IMR-90 (cell line): ENCODE data around the gene HPSE. TPM values are rescaled to one million over a fixed set of nuclear protein-coding genes. Genes with fewer than 3 reads are reported as not detected.

Experiments
- ATAC-seq: fragments of 200-7000 bp; cut with Tn5 transposase; 2 replicates; pipeline ENCODE4 v1.9.1; 2020; ENCODE audit warnings: low read depth, mild to moderate bottlenecking, moderate library complexity
- BruUV-seq: library from RNA; stranded (reverse); fragments of 400-500 nt; replicated peaks from 2 replicates; lab custom pipeline; 2021; lab: Mats Ljungman, UMichigan
- CTCF ChIA-PET: fragments of 300-600 bp; formaldehyde crosslinking; extraction: SDS; loops from one replicate; lab custom pipeline; 2021; ENCODE audit warnings: antibody characterized with exemption; lab: Yijun Ruan, JAX
- POLR2A ChIA-PET: fragments of 300-600 bp; sonication (Branson Sonifier 250); formaldehyde crosslinking; loops from one replicate; lab custom pipeline; 2022; ENCODE audit warnings: antibody characterized with exemption; ENCODE audit not compliant: unreplicated experiment; lab: Charles Lee
- DNase-seq: peaks from one replicate; pipeline ENCODE4 v3.0.0; 2013
- H2AFZ ChIP-seq: replicated peaks from 2 replicates; pipeline ENCODE3; 2013; ENCODE audit warnings: low read length, mild to moderate bottlenecking; ENCODE audit not compliant: poor library complexity
- H2AK5ac ChIP-seq: 2 replicates; pipeline ENCODE4 v1.6.1; 2013; ENCODE audit warnings: low read depth, low read length, inconsistent platforms
- H2AK9ac ChIP-seq: replicated peaks from 2 replicates; pipeline ENCODE3; 2013; ENCODE audit warnings: mild to moderate bottlenecking, low read depth, low read length, moderate library complexity; ENCODE audit not compliant: poor library complexity
- H2BK120ac ChIP-seq: 2 replicates; pipeline ENCODE4 v1.6.1; 2013; ENCODE audit warnings: low read depth, low read length, inconsistent platforms
- H2BK15ac ChIP-seq: 3 replicates; pipeline ENCODE4 v1.6.1; 2013; ENCODE audit warnings: low read depth, low read length, inconsistent platforms
- H2BK20ac ChIP-seq: 2 replicates; pipeline ENCODE4 v1.6.1; 2013; ENCODE audit warnings: low read depth, mild to moderate bottlenecking, inconsistent platforms, low read length, moderate library complexity
- H2BK5ac ChIP-seq: 2 replicates; pipeline ENCODE4 v1.6.1; 2013; ENCODE audit warnings: mild to moderate bottlenecking, low read depth, low read length, inconsistent platforms; ENCODE audit not compliant: poor library complexity, severe bottlenecking
- H3K14ac ChIP-seq: replicated peaks from 2 replicates; pipeline ENCODE4 v1.6.1; 2013; ENCODE audit warnings: low read depth, low read length, inconsistent platforms
- H3K18ac ChIP-seq: 2 replicates; pipeline ENCODE4 v1.6.1; 2013; ENCODE audit warnings: low read depth, low read length, control low read depth
- H3K23ac ChIP-seq: 2 replicates; pipeline ENCODE4 v1.6.1; 2013; ENCODE audit warnings: low read depth, low read length, inconsistent platforms
- H3K27ac ChIP-seq: 2 replicates; pipeline ENCODE4 v1.5.1; 2013; ENCODE audit warnings: mild to moderate bottlenecking, control low read depth, low read length; ENCODE audit not compliant: insufficient read depth
- H3K27me3 ChIP-seq: 2 replicates; pipeline ENCODE4 v1.6.1; 2013; ENCODE audit warnings: low read length; ENCODE audit not compliant: control insufficient read depth, insufficient read depth
- H3K36me3 ChIP-seq: 2 replicates; pipeline ENCODE4 v1.6.1; 2013; ENCODE audit warnings: low read length, mixed read lengths; ENCODE audit not compliant: control insufficient read depth, insufficient read depth
- H3K4ac ChIP-seq: 2 replicates; pipeline ENCODE4 v1.6.1; 2013; ENCODE audit warnings: low read depth, low read length, inconsistent platforms
- H3K4me1 ChIP-seq: 2 replicates; pipeline ENCODE4 v1.6.1; 2013; ENCODE audit warnings: low read length, mixed read lengths; ENCODE audit not compliant: control insufficient read depth, insufficient read depth
- H3K4me2 ChIP-seq: 2 replicates; pipeline ENCODE4 v1.6.1; 2013; ENCODE audit warnings: low read depth, mild to moderate bottlenecking, control low read depth, low read length, moderate library complexity
- H3K4me3 ChIP-seq: 2 replicates; pipeline ENCODE4 v1.5.1; 2013; ENCODE audit warnings: low read depth, mild to moderate bottlenecking, control low read depth, low read length, moderate library complexity; ENCODE audit not compliant: insufficient read depth
- H3K56ac ChIP-seq: 2 replicates; pipeline ENCODE4 v1.6.1; 2013; ENCODE audit warnings: low read length, inconsistent platforms; ENCODE audit not compliant: insufficient read depth; ENCODE audit errors: extremely low read depth
- H3K79me1 ChIP-seq, 2 experiments: 2 replicates each; pipeline ENCODE4 v1.6.1; 2013; ENCODE audit warnings: low read length in 2 of 2, inconsistent platforms in 1 of 2, low read depth in 1 of 2
- H3K9ac ChIP-seq: 2 replicates; pipeline ENCODE4 v1.6.1; 2013; ENCODE audit warnings: low read depth, low read length, control low read depth
- H3K9me1 ChIP-seq: 2 replicates; pipeline ENCODE4 v1.6.1; 2013; ENCODE audit warnings: low read length, inconsistent platforms; ENCODE audit not compliant: insufficient read depth
- H3K9me3 ChIP-seq: 2 replicates; pipeline ENCODE4 v1.6.1; 2013; ENCODE audit warnings: low read length; ENCODE audit not compliant: control insufficient read depth, insufficient read depth
- H4K20me1 ChIP-seq: 2 replicates; pipeline ENCODE4 v1.6.1; 2013; ENCODE audit warnings: low read length, inconsistent platforms; ENCODE audit not compliant: insufficient read depth
- H4K5ac ChIP-seq: 2 replicates; pipeline ENCODE4 v1.6.1; 2013; ENCODE audit warnings: mild to moderate bottlenecking, low read depth, low read length, control low read depth
- H4K8ac ChIP-seq, 2 experiments: 2 replicates each; pipeline ENCODE4 v1.6.1; 2013; ENCODE audit warnings: low read depth in 2 of 2, low read length in 2 of 2, control low read depth in 1 of 2, inconsistent platforms in 1 of 2
- H4K91ac ChIP-seq: 2 replicates; pipeline ENCODE4 v1.6.1; 2013; ENCODE audit warnings: low read depth, low read length, inconsistent platforms; ENCODE audit not compliant: insufficient read depth
- BHLHE40 ChIP-seq: fragments of 150-350 bp; IDR thresholded peaks from 2 replicates; pipeline ENCODE4 v1.6.1; 2016; ENCODE audit warnings: mild to moderate bottlenecking, low read depth, low read length
- CEBPB ChIP-seq: IDR thresholded peaks from 2 replicates; pipeline ENCODE4 v1.6.1; 2012; ENCODE audit warnings: low read depth, low read length, improper control_type of control experiment
- CHD1 ChIP-seq: IDR thresholded peaks from 2 replicates; pipeline ENCODE4 v1.6.1; 2012; ENCODE audit warnings: low read depth, low read length, improper control_type of control experiment
- FOS ChIP-seq: fragments of 150-350 bp; IDR thresholded peaks from 2 replicates; pipeline ENCODE4 v1.6.1; 2016; ENCODE audit warnings: low read depth, low read length
- MAFK ChIP-seq: IDR thresholded peaks from 2 replicates; pipeline ENCODE4 v1.6.1; 2012; ENCODE audit warnings: low read depth, low read length, improper control_type of control experiment
- MAZ ChIP-seq: IDR thresholded peaks from 2 replicates; pipeline ENCODE4 v1.6.1; 2012; ENCODE audit warnings: low read depth, mild to moderate bottlenecking, low read length, improper control_type of control experiment, moderate library complexity, borderline replicate concordance
- MXI1 ChIP-seq: IDR thresholded peaks from 2 replicates; pipeline ENCODE4 v1.6.1; 2012; ENCODE audit warnings: low read depth, mild to moderate bottlenecking, low read length, moderate library complexity, borderline replicate concordance
- NFE2L2 ChIP-seq: fragments of 150-350 bp; IDR thresholded peaks from 2 replicates; pipeline ENCODE4 v1.6.1; 2016; ENCODE audit warnings: low read depth, mild to moderate bottlenecking, low read length
- POLR2A ChIP-seq: IDR thresholded peaks from 2 replicates; pipeline ENCODE4 v1.6.1; 2012; ENCODE audit warnings: mild to moderate bottlenecking, low read depth, low read length
- RAD21 ChIP-seq: IDR thresholded peaks from 2 replicates; pipeline ENCODE4 v1.6.1; 2012; ENCODE audit warnings: low read length, improper control_type of control experiment
- RCOR1 ChIP-seq: IDR thresholded peaks from 2 replicates; pipeline ENCODE4 v1.6.1; 2012; ENCODE audit warnings: mild to moderate bottlenecking, low read length, improper control_type of control experiment; ENCODE audit not compliant: insufficient replicate concordance
- RFX5 ChIP-seq: IDR thresholded peaks from 2 replicates; pipeline ENCODE4 v1.8.0; 2012; ENCODE audit warnings: low read depth, mild to moderate bottlenecking, low read length, moderate library complexity
- SMC3 ChIP-seq: fragments of 150-350 bp; IDR thresholded peaks from 2 replicates; pipeline ENCODE4 v1.6.1; 2016; ENCODE audit warnings: low read depth, mild to moderate bottlenecking, antibody characterized with exemption, low read length, moderate library complexity
- WGBS, 2 experiments: methylation state at CpG; one replicate each; pipeline versions ENCODE4 v1.1.5 to v1.1.7; 2013; ENCODE audit warnings: missing lambda C conversion rate in 2 of 2; ENCODE audit not compliant: insufficient read length in 1 of 2; ENCODE audit errors: extremely low coverage in 2 of 2; 5-methylcytosine and 5-hydroxymethylcytosine counted together
- dilution Hi-C: fragments of 300-500 bp; cut with HindIII; formaldehyde crosslinking; loops from one replicate; pipeline ENCODE4 v1.14.3; 2018; ENCODE audit warnings: low sequenced_read_pairs; ENCODE audit not compliant: unreplicated experiment
- in situ Hi-C: fragments of 300-500 bp; cut with MboI; formaldehyde crosslinking; loops from 3 replicates; pipeline ENCODE4 v1.14.3; 2019; ENCODE audit warnings: low sequenced_read_pairs, inconsistent platforms, mixed read lengths
- intact Hi-C: fragments of 100-400 bp; cut with micrococcal nuclease; formaldehyde crosslinking; loops from 2 replicates; pipeline ENCODE4 v1.10.0; 2022
- polyA plus RNA-seq, 3 experiments: library from polyadenylated mRNA; depleted of rRNA; stranded (reverse); fragments of >200 nt; gene quantifications; 2 replicates each; pipeline ENCODE4 v1.2.3, GENCODE V29; 2012; ENCODE audit warnings: low replicate concordance in 1 of 3
- total RNA-seq: library from RNA; depleted of rRNA; stranded (reverse); fragments of >200 nt; gene quantifications from 2 replicates; pipeline ENCODE4 v1.2.3, GENCODE V29; 2012
- TF ChIP-seq, protein P1 (sequence below): fragments of 150-350 bp; IDR thresholded peaks from 2 replicates; pipeline ENCODE4 v1.6.1; 2017; ENCODE audit warnings: mild to moderate bottlenecking, antibody characterized with exemption, low read length, low read depth
- TF ChIP-seq, protein P2 (sequence below): conservative IDR thresholded peaks from 2 replicates; pipeline ENCODE4 v1.5.1; 2012; ENCODE audit warnings: mild to moderate bottlenecking, low read depth, low read length, improper control_type of control experiment
- TF ChIP-seq, protein P3 (sequence below): fragments of 150-350 bp; IDR thresholded peaks from 2 replicates; pipeline ENCODE4 v1.6.1; 2016; ENCODE audit warnings: low read depth, mild to moderate bottlenecking, low read length, moderate library complexity, borderline replicate concordance

Gene HPSE
- total and polyA plus RNA-seq, 2 of the 4 experiments (the other 2 are of a cell fraction): under 0.01 to 0.09 TPM

DNA sequence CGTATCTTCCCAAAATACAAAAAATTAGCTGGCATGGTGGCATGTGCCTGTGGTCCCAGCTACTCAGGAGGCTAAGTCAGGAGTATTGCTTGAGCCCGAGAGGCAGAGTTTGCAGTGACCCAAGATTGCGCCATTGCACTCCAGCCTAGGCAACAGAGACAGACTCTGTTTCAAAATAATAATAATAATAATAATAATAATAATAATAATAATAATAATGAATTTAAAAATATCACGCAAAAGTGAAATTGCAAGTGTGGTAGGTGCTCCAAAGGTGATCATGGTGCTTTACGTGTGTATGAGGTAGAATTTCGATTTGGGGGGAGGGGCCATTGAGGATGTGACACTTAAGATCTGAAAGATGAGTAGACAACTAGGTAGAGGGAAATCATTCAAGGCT lies 4.9 kb upstream of the HPSE start:
- no peaks in the 10 kb centered on the region for H3K79me1 ChIP-seq

More for the DNA sequence above, 4.9 kb upstream of the HPSE start:
- no peak overlapping the region for H2AK9ac ChIP-seq
- CTCF ChIA-PET: no interaction called here
- no peak overlapping the region for H3K27ac ChIP-seq
- no peak overlapping the region for H2BK20ac ChIP-seq
- H2AK5ac ChIP-seq: no peak overlapping the region
- no peaks in the 10 kb centered on the region for H3K36me3 ChIP-seq
- in situ Hi-C loops (no loop called here), intact Hi-C loops (no loop called here), dilution Hi-C loops (no loop called here)
- no peak overlapping the region for H2BK120ac ChIP-seq
- H4K91ac ChIP-seq: no peak overlapping the region
- H4K8ac ChIP-seq: no peak overlapping the region
- peaks cover 2% of the 10 kb centered on the region for H3K9me3 ChIP-seq
- no peaks in the 10 kb centered on the region; the same call in 1 of the 2 replicates for H3K9me1 ChIP-seq
- no peak overlapping the region for H3K4ac ChIP-seq
- H2AFZ ChIP-seq: no peak overlapping the region
- POLR2A ChIA-PET: no interaction called here
- H3K27me3 ChIP-seq: peaks cover 19% of the 10 kb centered on the region
- H3K14ac ChIP-seq: no peak overlapping the region
- DNase-seq (no peak), ATAC-seq (no peak)
- H3K4me1 ChIP-seq: no peaks in the 10 kb centered on the region
- no peak overlapping the region for H4K5ac ChIP-seq
- TF ChIP-seq FOS (no peak), MXI1 (no peak), RFX5 (no peak), SMC3 (no peak), CHD1 (no peak), CEBPB (no peak), RCOR1 (no peak), POLR2A (no peak), MAFK (no peak), BHLHE40 (no peak), NFE2L2 (no peak), MAZ (no peak), RAD21 (no peak)
- TF ChIP-seq, protein P1, sequence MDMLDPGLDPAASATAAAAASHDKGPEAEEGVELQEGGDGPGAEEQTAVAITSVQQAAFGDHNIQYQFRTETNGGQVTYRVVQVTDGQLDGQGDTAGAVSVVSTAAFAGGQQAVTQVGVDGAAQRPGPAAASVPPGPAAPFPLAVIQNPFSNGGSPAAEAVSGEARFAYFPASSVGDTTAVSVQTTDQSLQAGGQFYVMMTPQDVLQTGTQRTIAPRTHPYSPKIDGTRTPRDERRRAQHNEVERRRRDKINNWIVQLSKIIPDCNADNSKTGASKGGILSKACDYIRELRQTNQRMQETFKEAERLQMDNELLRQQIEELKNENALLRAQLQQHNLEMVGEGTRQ: no peak
- TF ChIP-seq, protein P2, sequence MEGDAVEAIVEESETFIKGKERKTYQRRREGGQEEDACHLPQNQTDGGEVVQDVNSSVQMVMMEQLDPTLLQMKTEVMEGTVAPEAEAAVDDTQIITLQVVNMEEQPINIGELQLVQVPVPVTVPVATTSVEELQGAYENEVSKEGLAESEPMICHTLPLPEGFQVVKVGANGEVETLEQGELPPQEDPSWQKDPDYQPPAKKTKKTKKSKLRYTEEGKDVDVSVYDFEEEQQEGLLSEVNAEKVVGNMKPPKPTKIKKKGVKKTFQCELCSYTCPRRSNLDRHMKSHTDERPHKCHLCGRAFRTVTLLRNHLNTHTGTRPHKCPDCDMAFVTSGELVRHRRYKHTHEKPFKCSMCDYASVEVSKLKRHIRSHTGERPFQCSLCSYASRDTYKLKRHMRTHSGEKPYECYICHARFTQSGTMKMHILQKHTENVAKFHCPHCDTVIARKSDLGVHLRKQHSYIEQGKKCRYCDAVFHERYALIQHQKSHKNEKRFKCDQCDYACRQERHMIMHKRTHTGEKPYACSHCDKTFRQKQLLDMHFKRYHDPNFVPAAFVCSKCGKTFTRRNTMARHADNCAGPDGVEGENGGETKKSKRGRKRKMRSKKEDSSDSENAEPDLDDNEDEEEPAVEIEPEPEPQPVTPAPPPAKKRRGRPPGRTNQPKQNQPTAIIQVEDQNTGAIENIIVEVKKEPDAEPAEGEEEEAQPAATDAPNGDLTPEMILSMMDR: no peak
- TF ChIP-seq, protein P3, sequence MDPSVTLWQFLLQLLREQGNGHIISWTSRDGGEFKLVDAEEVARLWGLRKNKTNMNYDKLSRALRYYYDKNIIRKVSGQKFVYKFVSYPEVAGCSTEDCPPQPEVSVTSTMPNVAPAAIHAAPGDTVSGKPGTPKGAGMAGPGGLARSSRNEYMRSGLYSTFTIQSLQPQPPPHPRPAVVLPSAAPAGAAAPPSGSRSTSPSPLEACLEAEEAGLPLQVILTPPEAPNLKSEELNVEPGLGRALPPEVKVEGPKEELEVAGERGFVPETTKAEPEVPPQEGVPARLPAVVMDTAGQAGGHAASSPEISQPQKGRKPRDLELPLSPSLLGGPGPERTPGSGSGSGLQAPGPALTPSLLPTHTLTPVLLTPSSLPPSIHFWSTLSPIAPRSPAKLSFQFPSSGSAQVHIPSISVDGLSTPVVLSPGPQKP: no peak
- no peak overlapping the region for H3K18ac ChIP-seq
- no peak overlapping the region for H3K4me3 ChIP-seq
- H2BK15ac ChIP-seq: no peak overlapping the region
- H3K4me2 ChIP-seq: no peak overlapping the region
- BruUV-seq: no TSS peak
- H3K56ac ChIP-seq: no peak overlapping the region
- no peaks in the 10 kb centered on the region for H4K20me1 ChIP-seq
- no peak overlapping the region for H2BK5ac ChIP-seq
- no peak overlapping the region for H3K23ac ChIP-seq
- no peak overlapping the region for H3K9ac ChIP-seq
- WGBS, 2 experiments: 78% methylated on average over 3 of the region's 6 CpGs; no CpG with 5 or more reads in 1 of the 2 experiments
